ENCODE results near the gene PPM1J.
"Not testable (repeated sequence)": the region's sequence is repeated elsewhere in the genome, so short reads cannot be mapped to it uniquely, and the experiment has no call there.

Gene PPM1J

DNA sequence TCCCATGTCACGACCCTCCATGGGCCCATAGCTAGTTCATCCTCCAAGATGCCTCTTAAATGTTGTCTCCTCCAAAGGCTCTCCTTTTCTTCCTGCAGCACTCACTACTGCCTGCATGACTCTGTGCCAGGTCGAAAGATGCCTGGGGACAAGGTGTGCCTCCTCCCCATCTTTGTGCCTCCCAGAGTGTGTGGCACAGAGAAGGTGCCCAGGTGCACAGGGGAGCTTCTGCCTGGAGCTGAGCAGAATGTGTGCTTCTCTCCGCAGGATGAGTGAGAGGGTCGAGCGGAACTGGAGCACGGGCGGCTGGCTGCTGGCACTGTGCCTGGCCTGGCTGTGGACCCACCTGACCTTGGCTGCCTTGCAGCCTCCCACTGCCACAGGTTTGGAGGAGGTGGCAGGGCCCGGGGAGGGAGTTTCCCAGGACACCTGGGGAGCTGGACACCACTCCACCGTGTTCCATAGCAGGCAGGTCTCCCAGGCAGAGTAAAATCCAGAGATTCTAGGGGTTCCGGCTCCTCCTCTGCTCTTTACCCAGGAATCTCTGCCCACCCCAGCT is 6.9 kb upstream of the PPM1J start:
- FAIRE-seq (no peak), DNase-seq (ENCODE audit: insufficient read length, low spot score) (no peak)

DNA sequence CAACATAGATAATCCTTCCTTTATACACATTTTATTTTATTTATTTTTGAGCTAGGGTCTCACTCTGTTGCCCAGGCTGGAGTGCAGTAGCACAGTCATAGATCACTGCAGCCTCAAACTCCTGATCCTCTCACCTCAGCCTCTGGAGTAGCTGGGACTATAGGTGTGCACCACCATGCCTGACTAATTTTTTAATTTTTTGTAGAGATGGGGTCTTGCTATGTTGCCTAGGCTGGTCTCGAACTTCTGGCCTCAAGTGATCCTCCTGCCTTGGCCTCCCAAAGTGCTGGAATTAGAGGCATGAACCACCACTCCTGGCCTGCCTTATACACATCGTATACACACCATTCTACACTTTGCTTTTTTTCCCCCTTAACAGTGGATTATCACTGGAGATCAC is 6.2 kb upstream of the PPM1J start:
- not testable (repeated sequence) for DNase-seq (ENCODE audit: insufficient read length, low spot score); FAIRE-seq

DNA sequence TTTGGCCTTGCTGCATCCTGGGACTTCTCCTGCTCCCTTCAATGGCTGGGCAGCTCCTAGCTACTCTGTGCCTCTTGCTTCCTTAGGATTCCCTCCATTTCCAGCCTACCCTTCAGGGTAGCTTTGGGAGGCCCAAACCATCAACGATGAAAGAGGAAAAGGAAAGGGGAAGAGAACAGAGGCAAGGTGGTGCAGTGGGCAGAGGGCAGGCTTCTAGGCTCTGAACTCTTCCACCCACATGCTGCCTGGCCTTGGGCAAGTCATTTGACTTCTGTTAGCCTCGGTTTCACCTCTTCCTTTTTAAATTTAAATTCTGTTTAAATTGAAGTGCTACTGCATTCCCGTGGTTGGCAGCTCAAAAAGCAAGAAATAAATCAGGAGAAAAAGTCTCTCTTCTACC is 5.7 kb upstream of the PPM1J start:
- no peak for DNase-seq (ENCODE audit: insufficient read length, low spot score)
- FAIRE-seq = no peak

DNA sequence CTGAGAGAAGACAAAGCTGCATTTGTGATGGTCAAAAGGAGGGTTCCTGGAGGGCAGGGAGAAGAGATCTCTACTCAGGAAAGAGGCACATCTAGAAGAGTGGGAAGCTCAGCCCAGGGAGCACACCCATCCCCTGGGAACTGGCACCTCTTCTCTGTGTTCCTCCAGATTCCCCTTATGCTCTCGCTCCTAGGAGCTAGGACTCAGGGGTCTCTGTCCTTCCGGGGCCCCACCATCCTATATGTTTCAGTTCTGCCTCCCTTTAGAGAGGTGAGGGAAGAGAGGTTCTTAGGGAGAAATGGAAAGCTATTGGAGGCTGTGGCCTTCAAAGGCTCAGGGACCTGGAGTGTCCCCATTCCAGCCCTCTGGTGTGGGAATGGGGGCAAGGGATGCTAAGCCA is 4.6 kb upstream of the PPM1J start:
- DNase-seq (ENCODE audit: insufficient read length, low spot score) (no peak), FAIRE-seq (no peak)

DNA sequence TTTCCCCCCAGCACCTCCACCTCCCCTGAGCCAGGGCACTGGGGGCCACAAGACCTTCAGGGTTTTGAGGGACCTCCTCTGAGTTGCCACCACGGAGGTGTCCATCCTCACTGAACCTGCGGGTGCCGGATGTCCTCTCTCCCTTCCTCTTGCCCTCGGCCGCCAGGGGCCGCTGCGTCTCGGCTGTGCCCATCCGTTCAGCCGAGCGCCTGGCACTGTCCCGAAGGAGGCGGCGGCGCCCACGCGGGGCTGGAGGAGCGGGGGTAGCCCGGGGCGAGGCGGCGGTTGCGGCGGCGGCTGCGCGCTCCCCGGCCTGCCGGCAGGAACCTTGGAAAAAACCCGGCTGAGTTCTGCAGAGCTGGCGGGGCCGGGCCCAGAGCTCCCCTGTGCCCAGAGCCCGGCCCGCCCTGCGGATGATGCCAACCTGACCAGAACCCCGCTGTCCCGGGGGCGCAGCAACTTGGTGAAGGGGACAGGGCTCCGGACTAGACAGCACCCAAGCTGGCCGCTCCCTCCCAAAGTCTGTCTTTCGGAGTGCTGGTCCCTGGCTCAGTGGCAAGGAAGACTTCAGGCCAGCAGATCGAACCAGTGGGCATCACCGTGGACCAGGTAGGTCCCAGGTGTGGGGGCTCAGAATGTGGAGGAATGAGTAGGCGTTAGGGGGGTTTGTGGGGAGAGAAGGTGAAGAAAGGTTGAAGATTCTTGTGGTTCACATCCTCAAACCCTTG is 3.7 kb upstream of the PPM1J start:
- FAIRE-seq (no peak), DNase-seq (ENCODE audit: insufficient read length, low spot score) (peak; percentile 71)

DNA sequence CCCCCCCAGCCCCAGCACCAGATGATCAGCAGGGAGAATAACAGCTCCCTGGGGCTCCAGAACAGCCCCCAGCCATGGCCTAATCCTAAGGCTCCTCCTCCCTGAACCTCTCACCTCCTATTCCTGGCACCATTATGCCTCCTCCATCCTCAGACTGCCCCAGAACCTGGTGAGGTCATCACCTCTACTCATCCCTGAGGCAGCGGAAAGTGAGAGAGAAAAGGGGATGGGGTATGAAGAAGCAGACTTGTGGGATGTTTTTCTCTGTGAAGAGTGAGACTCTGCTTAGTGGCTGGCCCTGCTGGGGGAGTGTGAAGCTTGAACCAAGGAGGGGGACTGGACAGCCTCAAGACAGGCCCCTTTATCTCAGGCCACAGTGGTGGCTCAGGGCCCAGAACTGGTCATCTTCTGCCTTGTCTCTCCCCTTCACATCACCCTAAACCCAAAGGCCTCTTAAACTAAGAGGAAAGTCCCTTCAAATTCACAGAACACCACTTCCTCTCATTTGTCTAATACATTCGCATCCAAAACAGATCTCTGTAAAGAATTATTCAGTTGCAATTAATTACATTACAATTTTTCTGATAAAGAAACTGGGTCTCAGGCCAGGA is 2.2 kb upstream of the PPM1J start:
- no peak for FAIRE-seq

DNA sequence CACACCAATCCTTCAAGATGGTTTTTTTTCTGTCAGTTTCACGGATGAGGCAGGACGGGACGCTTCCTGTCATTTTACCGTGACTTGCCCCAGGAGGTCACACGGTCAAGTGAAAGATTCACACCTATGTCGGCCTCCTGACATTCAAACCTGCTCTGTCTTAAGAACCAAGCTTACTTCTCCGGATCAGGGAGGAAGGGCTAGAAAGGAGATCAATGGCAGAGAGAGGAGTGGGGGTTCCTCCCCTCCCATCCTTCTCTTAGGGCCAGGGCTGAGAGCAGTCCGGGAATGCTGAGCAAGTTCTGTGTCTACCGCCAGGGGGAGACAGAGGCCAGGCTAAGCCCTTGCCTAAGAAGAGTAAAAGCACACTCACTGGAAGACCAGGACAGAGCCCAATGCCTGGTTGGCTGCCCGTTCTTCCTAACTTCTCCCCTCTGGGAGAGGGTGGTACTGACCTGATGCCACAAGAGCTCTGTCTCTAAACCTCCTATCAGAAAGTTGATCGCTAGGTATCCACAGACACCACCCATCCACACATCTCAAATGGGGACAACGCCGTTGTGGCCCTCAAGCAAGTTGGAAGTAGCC is 1.1 kb upstream of the PPM1J start:
- FAIRE-seq = peak; percentile 94
- peak; percentile 82 for DNase-seq (ENCODE audit: insufficient read length, low spot score)

More for the DNA sequence above, 2.2 kb upstream of the PPM1J start:
- no peak for DNase-seq (ENCODE audit: insufficient read length, low spot score)

DNA sequence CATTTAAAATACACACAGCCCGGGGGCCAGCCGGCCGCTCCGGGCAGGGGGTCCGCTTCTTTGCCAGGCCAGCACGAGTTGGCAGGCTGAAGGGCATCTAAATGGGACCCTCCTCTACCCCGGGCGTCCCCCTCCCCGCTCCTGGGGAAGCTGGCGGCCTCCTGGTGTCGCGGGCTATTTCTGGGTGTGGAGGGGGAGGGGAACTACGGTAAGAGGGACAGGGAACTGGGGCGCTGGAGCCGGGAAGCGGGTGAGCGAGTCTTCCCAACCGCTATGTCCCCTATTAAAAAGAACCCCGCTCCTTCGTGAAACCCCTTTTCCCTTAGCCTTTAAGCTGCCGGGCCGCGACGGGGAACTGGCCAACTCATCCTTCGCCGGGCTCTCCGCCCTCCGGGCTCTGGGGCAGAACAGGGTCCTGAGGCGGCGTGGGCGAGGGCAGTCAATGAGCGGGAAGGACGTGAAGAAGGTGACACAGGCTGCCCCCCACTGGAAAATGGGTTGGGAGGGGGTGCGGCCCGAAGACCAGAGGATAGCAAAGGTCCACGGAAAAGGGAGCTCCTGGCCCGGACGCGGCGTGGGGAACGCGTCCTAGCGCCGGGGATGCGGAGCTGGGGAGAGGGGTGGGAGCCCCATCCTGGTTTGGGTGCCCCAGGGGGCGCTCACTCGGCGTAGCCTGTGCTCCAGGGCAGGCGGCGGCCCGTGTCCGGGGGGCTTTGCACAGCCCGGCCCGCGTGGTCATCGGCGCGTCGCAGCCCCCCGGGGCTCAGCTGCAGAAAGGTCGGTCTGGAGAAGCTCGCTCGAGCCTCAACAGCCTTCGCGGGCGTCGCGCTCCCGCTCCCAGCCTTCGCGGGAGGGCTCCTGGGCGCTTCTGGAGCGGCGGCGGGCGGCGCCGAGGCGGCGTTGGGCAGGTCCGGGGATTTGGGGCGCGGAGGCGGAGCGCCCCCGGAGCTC is 544 bp downstream of the PPM1J start:
- FAIRE-seq (no peak), DNase-seq (ENCODE audit: insufficient read length, low spot score) (no peak)

DNA sequence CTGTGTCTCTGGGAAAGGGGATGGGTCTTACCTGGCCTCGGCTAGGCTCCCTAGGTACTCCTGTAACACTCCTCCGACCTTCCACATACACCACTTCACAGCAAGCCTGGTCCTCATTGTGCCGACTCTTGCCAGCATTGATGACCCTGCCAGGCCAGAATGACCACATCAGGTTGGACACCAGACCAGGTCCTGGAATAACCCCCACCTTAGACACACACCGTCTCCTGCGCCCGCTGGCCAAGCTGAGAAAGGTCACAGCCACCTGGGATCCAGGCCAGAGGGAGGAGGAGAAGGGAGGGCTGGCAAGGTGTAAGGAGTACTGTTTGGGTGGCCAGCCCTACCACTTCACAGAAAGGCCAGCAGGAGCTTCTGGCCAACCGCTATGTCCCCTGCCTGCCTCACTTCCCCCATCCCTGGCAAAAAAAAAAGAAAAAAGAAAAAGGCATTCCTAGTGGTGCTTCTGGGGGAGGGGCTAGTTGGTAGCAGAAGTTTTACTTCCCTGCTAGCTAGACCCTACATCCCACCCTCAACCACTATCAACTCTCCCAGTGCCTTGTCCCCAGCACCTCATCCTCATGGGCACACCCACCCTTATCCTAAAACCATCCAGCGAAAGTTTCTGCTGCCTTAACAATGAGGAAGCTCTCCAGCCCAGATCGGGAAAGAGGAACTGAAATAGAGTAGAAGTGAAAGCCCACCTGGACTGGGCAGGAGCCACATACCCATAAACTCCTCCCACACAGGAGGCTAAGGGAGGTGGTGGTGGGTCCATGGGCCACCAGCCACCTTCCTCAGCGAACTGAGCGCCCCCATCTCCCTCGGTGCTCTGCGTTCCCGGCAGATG is 1.4 kb downstream of the PPM1J start:
- FAIRE-seq (peak; percentile 72), DNase-seq (ENCODE audit: insufficient read length, low spot score) (peak; percentile 64)

DNA sequence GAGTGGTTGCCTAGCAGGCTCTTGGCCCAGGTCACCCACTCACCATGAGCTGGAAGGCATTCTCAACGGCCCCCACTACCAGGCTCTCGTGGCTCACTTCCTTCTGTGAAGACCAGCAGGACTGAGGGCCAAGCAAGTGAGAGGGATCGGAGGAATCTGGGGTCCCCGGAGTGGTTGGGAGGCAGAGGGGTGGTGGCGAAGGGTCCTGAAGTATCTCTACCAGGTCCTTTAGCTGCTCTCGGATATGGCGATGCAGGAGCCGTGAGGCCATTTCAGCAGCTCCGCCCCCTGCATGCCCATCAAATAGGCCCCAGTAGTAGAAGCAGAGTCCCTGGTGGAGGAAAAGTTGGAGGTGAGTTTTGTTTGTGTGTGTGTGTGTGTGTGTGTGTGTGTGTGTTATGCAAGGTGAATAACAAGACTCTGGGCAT is 2.4 kb downstream of the PPM1J start:
- FAIRE-seq = no peak

DNA sequence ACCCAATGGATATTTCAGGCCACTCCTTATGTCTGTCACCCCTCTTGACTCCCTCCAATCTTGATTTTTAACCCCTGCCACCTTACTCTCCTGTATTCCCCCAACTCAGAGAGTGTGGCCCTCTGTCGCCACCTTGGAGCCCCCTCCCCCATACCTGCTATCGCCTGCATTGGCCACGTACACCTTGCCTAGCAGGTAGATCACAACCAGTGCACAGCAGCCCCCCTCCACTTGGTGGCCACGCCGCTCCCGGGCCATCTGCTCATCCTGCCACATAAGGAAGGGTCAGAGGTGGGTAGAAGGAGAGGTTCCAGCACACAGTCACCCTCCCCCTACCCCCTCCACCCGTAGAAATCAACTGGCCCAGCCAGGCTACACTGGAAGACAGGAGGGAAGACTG is 2.9 kb downstream of the PPM1J start:
- no peak for DNase-seq (ENCODE audit: insufficient read length, low spot score)
- FAIRE-seq = no peak

More for the DNA sequence above, 2.4 kb downstream of the PPM1J start:
- DNase-seq (ENCODE audit: insufficient read length, low spot score) = no peak

DNA sequence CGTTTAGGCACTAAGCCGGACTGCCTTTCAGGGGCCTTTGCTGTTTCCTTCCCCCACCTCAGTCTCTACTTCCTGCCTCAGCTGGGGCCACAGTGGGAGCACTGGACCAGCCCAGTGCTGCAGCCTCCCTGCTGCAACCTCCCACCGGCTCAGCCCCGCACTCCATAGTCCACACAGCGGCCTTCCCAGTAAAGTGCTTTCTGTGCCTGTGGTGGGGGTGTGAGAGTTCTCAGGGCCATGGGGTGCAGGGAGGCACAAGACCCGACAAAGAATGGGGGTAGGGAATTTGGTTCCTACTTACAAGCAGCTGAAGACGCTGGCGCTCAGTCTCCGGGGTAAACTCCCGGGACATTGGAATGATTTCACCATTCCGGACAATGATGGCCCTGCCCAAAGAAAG is 3.5 kb downstream of the PPM1J start:
- FAIRE-seq (no peak), DNase-seq (ENCODE audit: insufficient read length, low spot score) (no peak)

DNA sequence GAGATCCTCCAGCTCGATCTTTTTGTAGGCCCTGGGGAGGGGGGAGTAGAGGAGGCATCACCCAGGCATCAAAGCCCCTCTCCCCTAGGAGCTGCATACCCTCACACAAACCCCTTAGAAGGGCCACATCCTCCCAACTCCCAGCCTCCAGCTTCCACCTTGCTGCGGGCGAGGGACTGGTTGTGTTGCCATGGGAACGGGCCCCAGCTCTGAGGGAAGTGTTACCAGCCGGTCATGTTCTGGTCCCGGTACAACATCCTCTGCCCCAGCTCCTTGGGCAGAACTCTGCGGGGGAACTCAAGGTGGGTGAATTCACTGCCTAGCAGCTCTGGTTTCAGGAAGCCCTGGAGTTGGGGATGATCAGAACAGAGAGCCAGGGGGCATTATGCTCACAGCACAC is 4.1 kb downstream of the PPM1J start:
- no peak for DNase-seq (ENCODE audit: insufficient read length, low spot score)
- no peak for FAIRE-seq

DNA sequence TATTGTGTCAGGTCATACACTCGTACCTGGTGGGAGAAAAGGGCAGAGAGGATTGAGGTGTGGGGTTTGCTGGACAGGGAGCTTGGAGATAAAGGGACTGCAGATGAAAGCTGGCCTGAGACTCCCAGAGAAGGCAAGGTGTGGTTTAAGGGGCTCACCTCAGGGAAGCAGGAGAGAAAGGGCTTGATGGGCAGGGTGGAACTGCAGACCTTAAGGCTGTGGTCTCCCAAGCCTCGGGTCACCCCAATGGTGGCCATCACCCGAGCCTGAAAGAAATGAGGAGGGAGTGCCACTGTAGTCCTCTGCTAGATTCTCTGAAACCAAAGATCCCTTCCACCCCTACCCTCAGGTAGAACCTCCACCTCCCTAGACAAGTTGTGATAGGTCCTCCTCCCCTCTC is 4.5 kb downstream of the PPM1J start:
- no peak for DNase-seq (ENCODE audit: insufficient read length, low spot score)
- no peak for FAIRE-seq

DNA sequence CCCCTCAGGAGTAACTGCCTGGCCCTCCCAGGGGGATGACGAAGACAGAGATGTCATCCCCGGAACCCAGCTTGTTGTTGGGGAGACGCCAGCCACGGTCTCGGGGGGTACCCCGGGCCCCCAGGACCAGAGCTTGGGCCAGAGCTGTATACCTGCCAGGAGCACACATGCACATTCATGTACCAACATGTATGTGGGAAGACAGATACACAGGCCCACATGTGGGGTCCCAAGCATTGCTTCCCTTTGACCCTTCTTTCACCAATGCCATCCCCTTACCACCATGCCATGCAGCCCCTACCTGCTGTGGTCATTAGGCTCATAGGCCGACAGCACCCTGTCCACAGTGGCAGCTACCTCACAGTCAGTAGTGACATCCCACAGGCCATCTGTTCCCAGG is 5.0 kb downstream of the PPM1J start:
- DNase-seq (ENCODE audit: insufficient read length, low spot score) = no peak
- no peak for FAIRE-seq

DNA sequence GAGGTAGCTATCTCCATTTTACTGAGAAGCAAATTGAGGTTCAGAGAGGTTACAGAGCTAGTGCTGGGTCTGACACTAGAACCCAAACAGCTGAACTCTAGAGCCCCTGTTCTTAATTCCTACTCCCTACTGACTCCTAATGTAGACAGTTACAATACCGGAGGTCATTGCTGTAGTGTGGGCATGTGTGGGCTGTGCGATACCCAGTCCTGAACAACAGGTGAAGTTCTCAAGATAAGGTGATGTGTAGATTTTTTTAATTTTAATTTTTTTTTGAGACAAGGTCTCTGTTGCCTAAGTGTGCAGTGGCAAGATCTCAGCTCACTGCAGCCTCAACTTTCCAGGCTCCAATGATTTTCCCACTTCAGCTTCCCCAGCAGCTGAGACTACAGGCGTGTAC is 6.6 kb downstream of the PPM1J start:
- FAIRE-seq (no peak), DNase-seq (ENCODE audit: insufficient read length, low spot score) (no peak)

DNA sequence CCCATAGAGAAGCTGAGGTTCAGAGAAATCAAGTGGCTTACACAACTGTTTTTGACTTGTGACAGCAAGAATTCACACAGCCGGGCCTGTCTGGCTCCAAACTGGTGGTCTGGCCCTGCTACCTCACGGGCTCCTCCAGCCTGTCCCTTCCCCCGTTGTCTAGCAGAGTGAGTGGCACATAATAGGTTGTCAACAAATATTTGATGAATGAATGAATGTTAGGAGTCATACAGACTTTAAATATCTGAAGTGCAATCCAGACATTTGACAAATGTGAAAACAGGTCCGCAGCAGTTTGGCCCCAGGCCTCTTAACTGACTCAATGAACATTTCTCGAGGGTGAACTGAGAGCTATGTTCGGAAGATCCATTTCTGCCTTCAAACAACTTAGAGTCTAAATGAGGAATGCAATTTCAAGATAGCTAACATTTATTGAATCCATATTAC is 7.1 kb downstream of the PPM1J start:
- DNase-seq (ENCODE audit: insufficient read length, low spot score) (no peak), FAIRE-seq (no peak)

DNA sequence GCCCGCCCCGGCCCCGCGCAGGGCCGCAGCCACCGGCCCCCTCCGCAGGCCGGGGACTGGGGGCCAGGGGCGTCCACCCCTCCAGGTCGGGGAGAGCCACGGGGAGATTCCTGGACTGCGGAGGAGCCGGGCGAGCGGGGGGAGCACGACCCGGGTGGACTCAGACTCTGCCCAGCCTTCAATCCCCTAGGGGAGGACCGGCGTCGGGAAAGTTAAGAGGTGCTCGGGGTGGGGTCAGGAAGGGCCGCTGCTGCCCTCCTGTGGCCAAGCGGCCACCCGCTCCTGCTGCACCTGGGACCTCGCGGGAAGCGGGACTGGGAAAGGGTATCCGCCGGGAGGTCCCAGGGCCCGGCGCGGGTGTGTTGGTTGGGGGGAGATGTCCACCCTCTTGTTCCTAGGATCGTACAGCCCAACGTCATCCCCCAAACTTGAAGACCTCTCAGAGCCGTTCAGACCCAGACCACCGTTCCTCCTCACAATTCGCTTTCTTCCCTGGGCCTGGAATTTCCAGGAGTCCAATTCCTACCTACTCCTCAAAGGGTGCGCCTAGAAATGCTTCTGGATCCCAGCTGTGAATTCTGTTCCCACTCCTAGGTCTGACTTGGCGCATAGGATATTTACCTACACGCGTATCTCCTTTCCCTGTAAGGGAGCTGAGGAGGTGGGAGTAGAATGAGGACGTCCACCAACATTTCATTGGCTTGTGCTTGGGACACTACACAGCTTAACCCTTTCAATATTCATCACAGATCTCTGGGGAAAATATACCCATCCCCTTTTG is 7.7 kb downstream of the PPM1J start:
- FAIRE-seq = peak; percentile 44
- DNase-seq (ENCODE audit: insufficient read length, low spot score) = peak; percentile 78

All from GM19239 (cell line).